WI38 (cell line): Measurements from ENCODE around the gene PDCD1.
A peak's percentile ranks its signal among the peaks of the same experiment; 100 is the strongest.
"Not testable (repeated sequence)": the region's sequence is repeated elsewhere in the genome, so short reads cannot be mapped to it uniquely, and the experiment has no call there.

ENCODE experiments used
- H3K4me3 ChIP-seq: 2 replicates; pipeline ENCODE4 v1.5.1; 2011; ENCODE audit warnings: low read depth, mild to moderate bottlenecking, control low read depth, low read length
- TF ChIP-seq, protein P1 (sequence below): IDR thresholded peaks from 2 replicates; pipeline ENCODE4 v1.5.1; 2012; ENCODE audit warnings: low read depth, mild to moderate bottlenecking, control low read depth, low read length

PDCD1 gene

DNA sequence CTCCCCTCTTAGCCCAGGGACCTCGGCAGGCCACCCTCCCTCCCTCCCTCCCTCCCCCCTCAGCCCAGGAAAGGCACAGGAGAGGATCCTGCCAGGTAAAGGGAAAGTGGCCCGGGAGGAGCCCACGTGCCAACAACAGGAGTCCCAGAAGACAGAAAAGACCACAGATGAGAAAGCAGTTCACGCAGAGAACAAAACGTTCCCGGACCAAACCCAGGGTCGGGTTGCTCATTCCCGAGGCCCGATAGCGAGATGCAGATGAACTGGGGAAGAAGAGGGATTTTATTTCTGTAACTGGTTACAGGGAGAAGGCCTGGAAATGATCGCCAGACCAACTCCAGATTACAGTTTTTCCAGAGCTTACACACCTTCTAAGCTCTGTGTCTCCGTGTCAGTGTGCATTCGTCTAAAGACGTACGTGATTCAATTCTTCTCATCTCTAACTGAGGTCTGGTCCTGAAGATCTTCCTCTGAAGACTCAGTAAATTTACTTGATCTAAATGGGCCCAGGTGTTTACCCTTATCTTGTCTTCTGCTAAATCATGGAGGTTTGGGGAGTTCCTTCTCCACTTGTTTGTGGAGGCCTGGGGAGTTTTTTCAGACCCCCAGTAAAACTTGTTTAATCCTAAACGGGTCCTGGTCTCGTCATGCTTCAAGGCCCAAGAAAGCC is 50.5 kb downstream of the PDCD1 start:
- H3K4me3 ChIP-seq, result no peak overlapping the region
- TF ChIP-seq, protein P1, sequence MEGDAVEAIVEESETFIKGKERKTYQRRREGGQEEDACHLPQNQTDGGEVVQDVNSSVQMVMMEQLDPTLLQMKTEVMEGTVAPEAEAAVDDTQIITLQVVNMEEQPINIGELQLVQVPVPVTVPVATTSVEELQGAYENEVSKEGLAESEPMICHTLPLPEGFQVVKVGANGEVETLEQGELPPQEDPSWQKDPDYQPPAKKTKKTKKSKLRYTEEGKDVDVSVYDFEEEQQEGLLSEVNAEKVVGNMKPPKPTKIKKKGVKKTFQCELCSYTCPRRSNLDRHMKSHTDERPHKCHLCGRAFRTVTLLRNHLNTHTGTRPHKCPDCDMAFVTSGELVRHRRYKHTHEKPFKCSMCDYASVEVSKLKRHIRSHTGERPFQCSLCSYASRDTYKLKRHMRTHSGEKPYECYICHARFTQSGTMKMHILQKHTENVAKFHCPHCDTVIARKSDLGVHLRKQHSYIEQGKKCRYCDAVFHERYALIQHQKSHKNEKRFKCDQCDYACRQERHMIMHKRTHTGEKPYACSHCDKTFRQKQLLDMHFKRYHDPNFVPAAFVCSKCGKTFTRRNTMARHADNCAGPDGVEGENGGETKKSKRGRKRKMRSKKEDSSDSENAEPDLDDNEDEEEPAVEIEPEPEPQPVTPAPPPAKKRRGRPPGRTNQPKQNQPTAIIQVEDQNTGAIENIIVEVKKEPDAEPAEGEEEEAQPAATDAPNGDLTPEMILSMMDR, result no peak

DNA sequence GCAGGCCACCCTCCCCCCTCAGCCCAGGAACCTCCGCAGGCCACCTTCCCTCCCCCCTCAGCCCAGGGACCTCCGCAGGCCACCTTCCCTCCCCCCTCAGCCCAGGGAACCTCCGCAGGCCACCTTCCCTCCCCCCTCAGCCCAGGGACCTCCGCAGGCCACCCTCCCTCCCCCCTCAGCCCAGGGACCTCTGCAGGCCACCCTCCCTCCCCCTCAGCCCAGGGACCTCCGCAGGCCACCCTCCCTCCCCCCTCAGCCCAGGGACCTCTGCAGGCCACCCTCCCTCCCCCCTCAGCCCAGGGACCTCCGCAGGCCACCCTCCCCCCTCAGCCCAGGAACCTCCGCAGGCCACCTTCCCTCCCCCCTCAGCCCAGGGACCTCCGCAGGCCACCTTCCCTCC is 52.5 kb downstream of the PDCD1 start:
- H3K4me3 ChIP-seq, result not testable (repeated sequence)

DNA sequence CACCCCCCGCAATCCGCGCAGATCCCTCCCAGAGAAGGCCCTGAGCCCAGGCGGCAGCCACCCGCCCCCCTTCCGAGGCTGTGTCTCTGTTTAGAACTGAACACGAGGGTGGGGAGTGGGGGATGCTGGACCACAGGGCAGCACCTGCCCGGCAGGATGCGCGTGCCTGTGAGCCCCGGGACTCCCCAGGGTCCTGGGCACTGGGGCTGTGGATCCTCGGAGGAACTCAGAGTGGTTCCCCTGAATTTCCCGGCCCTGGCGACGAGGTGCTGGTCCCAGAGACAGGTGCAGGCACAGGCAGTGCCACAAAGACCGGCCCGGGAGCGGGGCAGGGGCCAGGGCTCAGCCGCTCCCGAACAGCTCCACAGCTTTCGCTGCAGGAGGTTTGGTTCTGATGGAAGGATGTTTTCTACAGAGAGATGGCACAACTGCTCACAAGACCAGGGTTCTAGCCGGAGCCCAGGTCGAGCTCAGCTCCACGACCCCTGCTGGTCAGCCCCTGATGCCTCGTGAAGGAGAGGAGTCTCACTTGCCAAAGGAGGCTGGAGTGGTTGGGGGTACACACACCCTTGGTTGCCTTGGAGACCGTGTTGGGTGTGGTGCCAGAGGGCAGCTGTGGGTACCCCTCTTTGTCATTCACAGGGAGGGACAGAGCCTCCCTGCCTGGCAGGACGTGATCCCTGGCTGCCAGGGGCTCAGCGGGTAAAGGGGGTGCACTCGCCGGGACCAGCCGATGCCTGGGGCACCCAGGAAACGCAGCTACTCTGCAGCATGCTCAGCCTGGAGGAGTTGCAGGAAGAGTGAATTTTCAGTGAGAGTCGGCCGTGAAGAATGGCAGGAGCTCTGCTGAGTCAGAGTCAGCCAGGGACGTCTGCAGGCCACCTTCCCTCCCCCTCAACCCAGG is 54.1 kb downstream of the PDCD1 start:
- TF ChIP-seq, protein P1, result no peak
- H3K4me3 ChIP-seq, result peak overlapping the region; percentile 46; the same call in 1 of the 2 replicates

DNA sequence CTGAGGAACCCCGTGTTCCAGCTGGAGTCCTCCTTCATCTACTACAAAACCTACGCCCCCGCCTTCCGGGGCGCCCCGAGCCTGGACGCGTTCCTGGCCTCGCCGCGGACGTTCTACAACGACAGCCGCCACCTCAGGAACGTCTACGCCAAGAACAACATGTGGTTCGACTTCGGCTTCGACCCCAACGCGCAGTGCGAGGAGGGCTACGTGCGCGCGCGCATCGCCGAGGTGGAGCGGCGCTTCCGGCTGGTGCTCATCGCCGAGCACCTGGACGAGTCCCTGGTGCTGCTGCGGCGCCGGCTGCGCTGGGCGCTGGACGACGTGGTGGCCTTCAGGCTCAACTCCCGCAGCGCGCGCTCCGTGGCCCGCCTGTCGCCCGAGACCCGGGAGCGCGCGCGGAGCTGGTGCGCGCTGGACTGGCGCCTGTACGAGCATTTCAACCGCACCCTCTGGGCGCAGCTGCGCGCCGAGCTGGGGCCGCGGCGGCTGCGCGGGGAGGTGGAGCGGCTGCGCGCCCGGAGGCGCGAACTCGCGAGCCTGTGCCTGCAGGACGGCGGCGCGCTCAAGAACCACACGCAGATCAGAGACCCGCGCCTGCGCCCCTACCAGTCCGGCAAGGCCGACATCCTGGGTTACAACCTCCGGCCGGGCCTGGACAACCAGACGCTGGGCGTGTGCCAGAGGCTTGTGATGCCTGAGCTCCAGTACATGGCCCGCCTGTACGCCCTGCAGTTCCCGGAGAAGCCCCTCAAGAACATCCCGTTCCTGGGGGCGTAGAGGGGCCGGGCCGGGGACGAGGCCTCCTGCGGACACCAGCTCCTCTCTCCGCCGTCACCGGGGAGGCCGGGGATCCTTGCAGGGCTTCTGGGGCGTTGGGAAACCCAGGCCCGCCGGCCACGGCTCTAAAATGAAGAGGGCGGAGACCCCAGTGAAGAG is 55.0 kb downstream of the PDCD1 start:
- peak overlapping the region; percentile 46 for H3K4me3 ChIP-seq
- TF ChIP-seq, protein P1, result no peak

DNA sequence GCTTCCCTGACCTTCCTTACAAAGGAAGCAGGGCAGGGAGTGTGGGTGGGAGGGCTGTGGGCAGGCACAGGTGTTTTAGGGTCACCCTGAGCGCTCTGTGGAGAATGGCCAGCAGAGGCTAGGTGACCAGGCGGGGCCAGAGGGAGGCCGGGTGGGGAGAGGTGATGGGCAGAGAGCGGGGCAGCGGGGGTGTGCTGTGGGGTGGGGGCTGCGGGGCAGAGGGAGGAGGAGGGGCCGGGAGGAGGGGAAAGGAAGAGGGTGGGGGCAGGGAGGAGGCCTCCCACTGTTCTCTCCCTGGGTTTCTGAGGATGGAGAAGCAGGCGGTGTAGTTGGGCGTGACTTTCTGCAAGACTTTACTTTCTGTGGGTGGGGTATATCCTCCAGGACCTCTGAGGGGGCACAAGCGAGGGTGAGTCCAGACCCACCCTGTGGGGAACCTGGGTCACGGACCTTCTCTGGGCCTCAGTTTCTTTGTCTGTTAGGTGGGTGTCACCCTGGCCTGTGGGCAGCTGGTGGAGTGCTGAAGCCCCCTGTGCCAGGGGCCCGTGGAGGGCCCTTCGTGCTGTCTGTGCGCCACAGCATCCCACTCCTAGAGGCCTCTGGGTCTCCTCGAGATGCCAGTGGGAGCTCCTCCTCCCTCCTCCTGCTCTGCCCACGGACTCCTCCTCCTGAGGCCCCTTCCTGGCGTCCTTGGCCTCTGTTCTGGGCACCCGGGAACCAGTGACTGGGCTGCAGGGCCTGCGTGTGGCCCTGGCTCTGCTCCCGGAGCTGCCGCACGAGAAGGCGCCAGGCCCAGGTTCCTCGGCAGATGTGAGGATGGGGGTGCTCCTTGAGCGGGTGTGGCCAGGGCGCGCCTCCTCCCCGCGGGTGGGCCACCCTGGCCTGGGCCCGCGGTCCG is 56.0 kb downstream of the PDCD1 start:
- TF ChIP-seq, protein P1, result no peak
- no peak overlapping the region; the same call in 1 of the 2 replicates for H3K4me3 ChIP-seq

DNA sequence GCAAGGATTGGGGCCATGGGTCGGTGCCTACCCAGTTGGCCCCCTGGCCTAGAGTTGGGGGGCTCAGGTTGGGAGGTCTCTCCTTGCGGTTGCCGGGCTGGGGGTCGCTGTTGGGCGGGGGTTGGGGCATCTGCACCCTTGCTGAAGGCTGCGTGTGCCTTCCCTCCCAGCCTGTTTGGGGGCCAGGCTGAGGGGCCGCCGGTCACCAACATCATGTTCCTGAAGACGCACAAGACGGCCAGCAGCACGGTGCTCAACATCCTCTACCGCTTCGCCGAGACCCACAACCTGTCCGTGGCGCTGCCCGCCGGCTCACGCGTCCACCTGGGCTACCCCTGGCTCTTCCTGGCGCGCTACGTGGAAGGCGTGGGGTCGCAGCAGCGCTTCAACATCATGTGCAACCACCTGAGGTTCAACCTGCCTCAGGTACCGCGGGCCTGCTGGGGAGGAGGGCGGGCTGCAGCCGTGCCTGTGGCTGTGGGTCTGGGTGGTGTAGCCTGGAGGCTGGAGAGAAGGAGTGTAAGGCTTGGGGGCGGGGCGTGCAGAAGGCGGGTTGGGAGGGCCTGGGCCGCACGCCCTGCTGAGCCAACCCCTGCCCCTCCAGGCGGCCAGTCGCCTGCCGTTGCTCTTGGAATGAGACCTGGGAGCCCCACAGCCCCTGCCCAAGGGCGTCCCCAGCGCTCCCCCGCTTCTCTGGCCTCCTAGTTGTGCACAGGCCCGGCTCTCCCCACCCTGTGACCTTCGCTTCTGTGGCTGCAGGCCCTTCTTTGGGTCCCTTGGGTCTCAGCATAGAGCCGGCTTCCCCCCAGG is 56.9 kb downstream of the PDCD1 start:
- no peak overlapping the region for H3K4me3 ChIP-seq
- TF ChIP-seq, protein P1, result no peak

DNA sequence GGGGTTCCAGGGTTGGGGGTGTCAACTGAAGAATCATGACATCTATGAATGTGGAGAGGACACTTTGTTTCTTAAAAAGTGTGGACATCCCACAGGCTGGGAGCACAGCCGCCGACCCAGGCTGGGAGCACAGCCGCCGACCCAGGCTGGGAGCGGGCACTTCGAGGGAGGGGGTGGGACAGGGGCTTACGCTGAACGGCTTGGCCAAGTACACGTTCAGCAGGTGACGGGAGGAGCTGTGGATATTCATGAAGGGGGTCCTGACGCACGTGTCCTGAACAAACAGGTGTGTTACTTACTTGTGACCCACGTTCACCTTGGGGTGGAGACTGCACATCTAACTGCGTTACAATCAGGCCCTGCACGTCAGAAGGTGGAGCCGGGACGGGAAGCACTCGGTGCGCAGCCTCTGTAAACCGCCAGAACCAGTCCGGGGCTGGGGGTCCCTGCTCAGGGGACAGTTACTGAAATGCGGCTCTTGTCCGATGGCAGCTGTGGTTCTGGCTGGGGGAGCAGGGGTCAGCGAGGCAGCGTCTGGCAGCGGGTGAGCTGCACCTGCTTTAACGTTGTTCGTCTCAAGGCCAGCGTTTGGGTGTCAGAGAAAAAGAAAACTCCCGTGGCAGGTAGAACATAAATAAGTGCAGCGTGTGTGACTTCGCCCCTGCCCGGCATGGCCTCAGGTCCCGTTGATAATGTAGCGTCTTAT is 58.3 kb downstream of the PDCD1 start:
- H3K4me3 ChIP-seq, result not testable (repeated sequence)
